NCI-H1694 treated with DMSO at 0.1 percent for 48 hours (cell line): ENCODE results near the gene SP2.

Source experiments
- DNase-seq: peaks from one replicate; lab custom pipeline; 2025; lab: John Stamatoyannopoulos, UW

The SP2 gene

DNA sequence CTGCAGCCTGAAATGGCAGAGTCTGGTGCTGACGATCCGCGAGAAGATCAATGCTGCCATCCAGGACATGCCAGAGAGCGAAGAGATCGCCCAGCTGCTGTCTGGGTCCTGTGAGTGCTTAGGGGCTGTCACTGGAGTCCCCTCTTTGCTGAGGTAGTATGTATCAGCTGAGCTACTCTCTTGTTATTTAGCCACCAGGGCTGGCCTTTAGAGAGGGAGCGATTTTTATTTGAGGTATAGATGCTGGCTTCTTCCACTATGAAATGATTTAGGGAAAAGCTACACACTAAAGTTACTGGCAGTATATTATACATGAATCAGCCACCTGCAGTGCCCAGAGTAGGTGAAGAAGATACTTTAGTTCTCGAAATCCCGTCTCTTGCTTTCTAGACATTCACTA, 77.5 kb downstream of the SP2 start:
- DNase-seq, result peak; percentile 71

DNA sequence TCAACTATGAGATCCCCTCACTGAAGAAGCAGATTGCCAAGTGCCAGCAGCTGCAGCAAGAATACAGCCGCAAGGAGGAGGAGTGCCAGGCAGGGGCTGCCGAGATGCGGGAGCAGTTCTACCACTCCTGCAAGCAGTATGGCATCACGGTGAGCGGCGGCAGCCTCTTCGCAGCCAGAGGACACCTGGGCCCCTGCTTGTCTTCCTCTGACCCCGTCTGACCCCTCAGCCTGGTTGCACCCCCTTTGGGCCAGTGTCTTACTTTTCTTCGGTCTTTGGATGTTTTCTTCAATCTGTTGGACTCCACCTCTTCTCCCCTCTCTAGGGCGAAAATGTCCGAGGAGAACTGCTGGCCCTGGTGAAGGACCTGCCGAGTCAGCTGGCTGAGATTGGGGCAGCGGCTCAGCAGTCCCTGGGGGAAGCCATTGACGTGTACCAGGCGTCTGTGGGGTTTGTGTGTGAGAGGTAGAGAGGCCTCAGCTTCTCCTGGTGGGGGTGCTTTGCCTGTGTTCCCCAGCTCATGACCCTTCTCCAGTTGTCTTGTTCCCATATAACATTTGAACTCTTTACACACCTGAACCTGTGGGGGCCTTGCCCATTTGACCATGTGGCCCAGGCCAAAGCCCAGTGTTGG, 79.3 kb downstream of the SP2 start:
- no peak for DNase-seq

DNA sequence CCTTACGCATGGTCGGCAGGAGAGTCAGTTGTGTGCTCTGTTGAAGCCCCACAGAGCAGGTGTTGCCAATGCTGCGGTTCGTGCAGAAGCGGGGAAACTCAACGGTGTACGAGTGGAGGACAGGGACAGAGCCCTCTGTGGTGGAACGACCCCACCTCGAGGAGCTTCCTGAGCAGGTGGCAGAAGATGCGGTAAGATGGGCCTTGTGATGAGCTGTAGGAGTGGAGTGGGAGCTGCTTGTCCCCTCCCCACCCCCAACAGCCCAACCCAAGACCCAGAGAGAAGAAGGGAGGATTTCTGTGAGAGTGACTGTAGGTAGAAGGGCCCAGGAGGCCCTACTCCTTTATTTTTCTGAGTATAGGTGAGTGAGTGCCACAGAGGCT, 79.8 kb downstream of the SP2 start:
- DNase-seq, result no peak

DNA sequence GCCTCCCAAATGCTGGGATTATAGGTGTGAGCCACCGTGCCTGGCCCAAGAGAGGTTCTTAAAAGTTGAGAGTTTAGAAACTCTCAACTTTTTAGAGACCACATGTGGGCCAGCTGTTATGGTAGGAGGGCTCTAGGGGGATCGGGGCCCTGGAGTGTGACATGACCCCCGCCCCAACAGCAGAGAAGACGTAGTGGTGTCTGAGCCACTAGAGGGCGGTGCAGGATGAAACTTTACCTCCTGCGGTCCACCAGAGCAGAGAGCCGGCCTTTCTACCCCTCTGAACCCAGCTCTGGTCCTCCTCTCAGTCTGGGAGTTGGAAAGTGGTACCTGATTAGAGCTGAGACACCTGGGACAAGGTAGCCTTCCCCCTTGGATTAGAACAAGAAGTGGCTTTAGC, 82.3 kb downstream of the SP2 start:
- DNase-seq, result peak; percentile 79
